WTC11 (cell line): ENCODE results near the gene IGFBP5. TPM values are rescaled to one million over a fixed set of nuclear protein-coding genes. Genes with fewer than 3 reads are reported as not detected.

Experiments used
- ATAC-seq: fragments of 200-7000 bp; cut with Tn5 transposase; 2 replicates; pipeline ENCODE4 v1.10.0; 2021; ENCODE audit warnings: mild to moderate bottlenecking, moderate library complexity
- CTCF ChIA-PET: fragments of 300-600 bp; sonication (Branson Sonifier 250); formaldehyde crosslinking; loops from one replicate; lab custom pipeline; 2021; ENCODE audit warnings: antibody characterized with exemption; lab: Charles Lee
- POLR2A ChIA-PET: fragments of 350-600 bp; sonication (Branson Sonifier 250); formaldehyde crosslinking; loops from one replicate; lab custom pipeline; 2021; ENCODE audit warnings: antibody characterized with exemption; lab: Charles Lee
- DNase-seq: peaks from one replicate; pipeline ENCODE4 v3.0.0; 2021; ENCODE audit warnings: low spot score
- H3K27ac Mint-ChIP-seq: 2 replicates; pipeline ENCODE4 v1.8.0; 2021; ENCODE audit warnings: mixed read lengths
- H3K27me3 Mint-ChIP-seq: 2 replicates; pipeline ENCODE4 v1.8.0; 2021; ENCODE audit warnings: low read depth, mild to moderate bottlenecking, moderate library complexity, mixed read lengths
- H3K36me3 Mint-ChIP-seq: 2 replicates; pipeline ENCODE4 v1.8.0; 2021; ENCODE audit warnings: mixed read lengths
- H3K4me1 Mint-ChIP-seq: 2 replicates; pipeline ENCODE4 v1.8.0; 2022; ENCODE audit warnings: mixed read lengths
- H3K4me3 Mint-ChIP-seq: 2 replicates; pipeline ENCODE4 v1.8.0; 2021; ENCODE audit warnings: mild to moderate bottlenecking, moderate library complexity, mixed read lengths
- H3K9me3 Mint-ChIP-seq: 2 replicates; pipeline ENCODE4 v1.8.0; 2021; ENCODE audit warnings: mixed read lengths
- CREB1 ChIP-seq: sonication (generic); formaldehyde crosslinking; IDR thresholded peaks from 2 replicates; pipeline ENCODE4 v1.8.0; 2023; ENCODE audit warnings: mild to moderate bottlenecking, missing genetic modification reagents
- E2F1 ChIP-seq: sonication (generic); formaldehyde crosslinking; IDR thresholded peaks from 2 replicates; pipeline ENCODE4 v1.8.0; 2022; ENCODE audit warnings: mild to moderate bottlenecking, missing genetic modification reagents
- E2F5 ChIP-seq: sonication (generic); formaldehyde crosslinking; IDR thresholded peaks from 2 replicates; pipeline ENCODE4 v1.8.1; 2022; ENCODE audit warnings: mild to moderate bottlenecking, moderate library complexity, missing genetic modification reagents
- GRHL2 ChIP-seq: fragments of 250-450 bp; sonication (Bioruptor Pico); IDR thresholded peaks from 2 replicates; pipeline ENCODE4 v1.8.0; 2022; ENCODE audit warnings: mild to moderate bottlenecking, moderate library complexity; ENCODE audit not compliant: insufficient replicate concordance, severe bottlenecking
- KAT7 ChIP-seq: sonication (generic); formaldehyde crosslinking; IDR thresholded peaks from 2 replicates; pipeline ENCODE4 v1.8.1; 2023; ENCODE audit warnings: missing genetic modification reagents, mild to moderate bottlenecking, borderline replicate concordance
- MYBL2 ChIP-seq: sonication (generic); formaldehyde crosslinking; IDR thresholded peaks from 2 replicates; pipeline ENCODE4 v1.8.1; 2023; ENCODE audit warnings: mild to moderate bottlenecking, moderate library complexity, missing genetic modification reagents
- NFE2L1 ChIP-seq: sonication (generic); formaldehyde crosslinking; IDR thresholded peaks from 2 replicates; pipeline ENCODE4 v1.8.1; 2023; ENCODE audit warnings: missing genetic modification reagents
- NR1H2 ChIP-seq: sonication (generic); formaldehyde crosslinking; IDR thresholded peaks from 2 replicates; pipeline ENCODE4 v1.9.0; 2021; ENCODE audit warnings: mild to moderate bottlenecking, moderate library complexity, missing genetic modification reagents
- OVOL2 ChIP-seq: fragments of 250-450 bp; sonication (Bioruptor Pico); IDR thresholded peaks from 2 replicates; pipeline ENCODE4 v1.9.0; 2021; ENCODE audit warnings: mild to moderate bottlenecking, borderline replicate concordance
- PRRX2 ChIP-seq: fragments of 250-450 bp; sonication (Bioruptor Pico); IDR thresholded peaks from 2 replicates; pipeline ENCODE4 v1.8.0; 2021; ENCODE audit warnings: mild to moderate bottlenecking
- SMAD3 ChIP-seq: sonication (generic); formaldehyde crosslinking; IDR thresholded peaks from 2 replicates; pipeline ENCODE4 v1.8.0; 2022; ENCODE audit warnings: missing genetic modification reagents, mild to moderate bottlenecking, borderline replicate concordance
- SP1 ChIP-seq: sonication (generic); formaldehyde crosslinking; conservative IDR thresholded peaks from 2 replicates; pipeline ENCODE4 v1.8.1; 2022; ENCODE audit warnings: missing genetic modification reagents
- ZNF138 ChIP-seq: sonication (generic); formaldehyde crosslinking; conservative IDR thresholded peaks from 2 replicates; pipeline ENCODE4 v1.8.1; 2022; ENCODE audit warnings: mild to moderate bottlenecking, moderate library complexity, missing genetic modification reagents
- ZNF219 ChIP-seq: sonication (generic); formaldehyde crosslinking; IDR thresholded peaks from 2 replicates; pipeline ENCODE4 v1.8.0; 2023; ENCODE audit warnings: missing genetic modification reagents, mild to moderate bottlenecking, borderline replicate concordance
- ZNF317 ChIP-seq: sonication (generic); formaldehyde crosslinking; IDR thresholded peaks from 2 replicates; pipeline ENCODE4 v1.8.1; 2023; ENCODE audit warnings: low read depth, mild to moderate bottlenecking, moderate library complexity, missing genetic modification reagents, borderline replicate concordance
- ZNF423 ChIP-seq: fragments of 250-450 bp; sonication (Bioruptor Pico); IDR thresholded peaks from 2 replicates; pipeline ENCODE4 v2.1.2; 2022; ENCODE audit warnings: mild to moderate bottlenecking, moderate library complexity
- ZNF671 ChIP-seq: fragments of 250-450 bp; sonication (Bioruptor Pico); IDR thresholded peaks from 2 replicates; pipeline ENCODE4 v1.8.0; 2021; ENCODE audit warnings: mild to moderate bottlenecking
- total RNA-seq: library from RNA; stranded (reverse); gene quantifications from 3 replicates; pipeline ENCODE4 v1.2.3, GENCODE V29; 2021
- TF ChIP-seq, protein P1 (sequence below): fragments of 200-600 bp; IDR thresholded peaks from 2 replicates; pipeline ENCODE4 v1.8.0; 2022; ENCODE audit warnings: antibody characterized with exemption
- TF ChIP-seq, protein P2 (sequence below): sonication (generic); formaldehyde crosslinking; IDR thresholded peaks from 2 replicates; pipeline ENCODE4 v1.8.0; 2022; ENCODE audit warnings: missing genetic modification reagents
- TF ChIP-seq, protein P3 (sequence below): sonication (generic); formaldehyde crosslinking; IDR thresholded peaks from 2 replicates; pipeline ENCODE4 v1.8.1; 2023; ENCODE audit warnings: mild to moderate bottlenecking, moderate library complexity, missing genetic modification reagents
- TF ChIP-seq, protein P4 (sequence below): fragments of 250-450 bp; sonication (Bioruptor Pico); IDR thresholded peaks from 2 replicates; pipeline ENCODE4 v1.9.0; 2021; ENCODE audit warnings: mild to moderate bottlenecking

IGFBP5 gene
- total RNA-seq, 1 experiment from 2014 or later = 5.3 TPM

- H3K27me3 Mint-ChIP-seq = peaks cover 9% of the 10 kb centered on the region
- DNase-seq (no peak), ATAC-seq (no peak)
- CTCF ChIA-PET = interaction anchor here (1.2 to 1.5 kb wide), 2 partner anchors 31 to 465 kb away, joined by 3 to 4 read pairs; no protein-coding TSS in a partner anchor
- no peaks in the 10 kb centered on the region for H3K36me3 Mint-ChIP-seq
- no peak for TF ChIP-seq PRRX2 (CRISPR knock-in tag)
- TF ChIP-seq KAT7 (CRISPR knock-in tag) = no peak
- no peak for TF ChIP-seq SMAD3 (CRISPR knock-in tag)
- TF ChIP-seq ZNF138 (CRISPR knock-in tag) = no peak
- no peak overlapping the region for H3K27ac Mint-ChIP-seq
- peaks cover 15% of the 10 kb centered on the region for H3K4me1 Mint-ChIP-seq
- POLR2A ChIA-PET = no interaction called here
- no peaks in the 10 kb centered on the region for H3K9me3 Mint-ChIP-seq
- no peak overlapping the region for H3K4me3 Mint-ChIP-seq
Observed at GRCh38 chr2:216700781-216701180, 5.4 kb upstream of the IGFBP5 start.

DNA sequence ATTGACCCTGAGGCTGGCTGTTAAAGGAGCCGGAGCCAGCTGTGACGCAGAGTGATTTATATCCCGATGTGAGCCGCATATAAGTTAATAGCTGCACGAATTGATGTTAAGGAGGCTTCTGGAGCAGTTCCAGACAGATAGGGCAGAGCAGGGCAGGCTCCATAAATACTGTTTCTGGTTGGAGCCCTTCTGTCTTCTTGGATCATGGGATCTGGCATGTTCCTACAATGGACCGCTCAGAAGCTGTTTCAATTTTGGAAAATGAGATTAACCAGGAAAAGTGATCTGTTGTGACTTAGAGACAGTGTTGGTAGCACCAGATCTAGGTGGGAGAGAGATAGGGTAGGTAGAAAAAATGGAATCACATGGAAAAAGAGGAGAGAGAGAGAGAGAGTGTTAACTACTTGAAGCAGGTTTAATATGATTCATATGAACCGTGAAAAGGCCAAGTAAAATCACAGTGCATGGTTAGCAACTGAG lies 4.8 kb upstream of the IGFBP5 start:
- H3K36me3 Mint-ChIP-seq = no peaks in the 10 kb centered on the region
- POLR2A ChIA-PET = no interaction called here

More for the DNA sequence above, 4.8 kb upstream of the IGFBP5 start:
- TF ChIP-seq, protein P1, sequence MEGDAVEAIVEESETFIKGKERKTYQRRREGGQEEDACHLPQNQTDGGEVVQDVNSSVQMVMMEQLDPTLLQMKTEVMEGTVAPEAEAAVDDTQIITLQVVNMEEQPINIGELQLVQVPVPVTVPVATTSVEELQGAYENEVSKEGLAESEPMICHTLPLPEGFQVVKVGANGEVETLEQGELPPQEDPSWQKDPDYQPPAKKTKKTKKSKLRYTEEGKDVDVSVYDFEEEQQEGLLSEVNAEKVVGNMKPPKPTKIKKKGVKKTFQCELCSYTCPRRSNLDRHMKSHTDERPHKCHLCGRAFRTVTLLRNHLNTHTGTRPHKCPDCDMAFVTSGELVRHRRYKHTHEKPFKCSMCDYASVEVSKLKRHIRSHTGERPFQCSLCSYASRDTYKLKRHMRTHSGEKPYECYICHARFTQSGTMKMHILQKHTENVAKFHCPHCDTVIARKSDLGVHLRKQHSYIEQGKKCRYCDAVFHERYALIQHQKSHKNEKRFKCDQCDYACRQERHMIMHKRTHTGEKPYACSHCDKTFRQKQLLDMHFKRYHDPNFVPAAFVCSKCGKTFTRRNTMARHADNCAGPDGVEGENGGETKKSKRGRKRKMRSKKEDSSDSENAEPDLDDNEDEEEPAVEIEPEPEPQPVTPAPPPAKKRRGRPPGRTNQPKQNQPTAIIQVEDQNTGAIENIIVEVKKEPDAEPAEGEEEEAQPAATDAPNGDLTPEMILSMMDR = no peak
- TF ChIP-seq ZNF219 (no peak), ZNF423 (CRISPR knock-in tag) (no peak), CREB1 (CRISPR knock-in tag) (no peak), NR1H2 (CRISPR knock-in tag) (no peak), SP1 (CRISPR knock-in tag) (no peak), KAT7 (CRISPR knock-in tag) (no peak), ZNF317 (CRISPR knock-in tag) (no peak), MYBL2 (CRISPR knock-in tag) (no peak), ZNF671 (no peak), NFE2L1 (CRISPR knock-in tag) (no peak), OVOL2 (CRISPR knock-in tag) (no peak), E2F5 (CRISPR knock-in tag) (no peak), ZNF138 (CRISPR knock-in tag) (no peak), E2F1 (no peak), GRHL2 (CRISPR knock-in tag) (no peak)
- TF ChIP-seq, protein P2, sequence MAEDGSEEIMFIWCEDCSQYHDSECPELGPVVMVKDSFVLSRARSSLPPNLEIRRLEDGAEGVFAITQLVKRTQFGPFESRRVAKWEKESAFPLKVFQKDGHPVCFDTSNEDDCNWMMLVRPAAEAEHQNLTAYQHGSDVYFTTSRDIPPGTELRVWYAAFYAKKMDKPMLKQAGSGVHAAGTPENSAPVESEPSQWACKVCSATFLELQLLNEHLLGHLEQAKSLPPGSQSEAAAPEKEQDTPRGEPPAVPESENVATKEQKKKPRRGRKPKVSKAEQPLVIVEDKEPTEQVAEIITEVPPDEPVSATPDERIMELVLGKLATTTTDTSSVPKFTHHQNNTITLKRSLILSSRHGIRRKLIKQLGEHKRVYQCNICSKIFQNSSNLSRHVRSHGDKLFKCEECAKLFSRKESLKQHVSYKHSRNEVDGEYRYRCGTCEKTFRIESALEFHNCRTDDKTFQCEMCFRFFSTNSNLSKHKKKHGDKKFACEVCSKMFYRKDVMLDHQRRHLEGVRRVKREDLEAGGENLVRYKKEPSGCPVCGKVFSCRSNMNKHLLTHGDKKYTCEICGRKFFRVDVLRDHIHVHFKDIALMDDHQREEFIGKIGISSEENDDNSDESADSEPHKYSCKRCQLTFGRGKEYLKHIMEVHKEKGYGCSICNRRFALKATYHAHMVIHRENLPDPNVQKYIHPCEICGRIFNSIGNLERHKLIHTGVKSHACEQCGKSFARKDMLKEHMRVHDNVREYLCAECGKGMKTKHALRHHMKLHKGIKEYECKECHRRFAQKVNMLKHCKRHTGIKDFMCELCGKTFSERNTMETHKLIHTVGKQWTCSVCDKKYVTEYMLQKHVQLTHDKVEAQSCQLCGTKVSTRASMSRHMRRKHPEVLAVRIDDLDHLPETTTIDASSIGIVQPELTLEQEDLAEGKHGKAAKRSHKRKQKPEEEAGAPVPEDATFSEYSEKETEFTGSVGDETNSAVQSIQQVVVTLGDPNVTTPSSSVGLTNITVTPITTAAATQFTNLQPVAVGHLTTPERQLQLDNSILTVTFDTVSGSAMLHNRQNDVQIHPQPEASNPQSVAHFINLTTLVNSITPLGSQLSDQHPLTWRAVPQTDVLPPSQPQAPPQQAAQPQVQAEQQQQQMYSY (CRISPR knock-in tag) = no peak
- TF ChIP-seq, protein P3, sequence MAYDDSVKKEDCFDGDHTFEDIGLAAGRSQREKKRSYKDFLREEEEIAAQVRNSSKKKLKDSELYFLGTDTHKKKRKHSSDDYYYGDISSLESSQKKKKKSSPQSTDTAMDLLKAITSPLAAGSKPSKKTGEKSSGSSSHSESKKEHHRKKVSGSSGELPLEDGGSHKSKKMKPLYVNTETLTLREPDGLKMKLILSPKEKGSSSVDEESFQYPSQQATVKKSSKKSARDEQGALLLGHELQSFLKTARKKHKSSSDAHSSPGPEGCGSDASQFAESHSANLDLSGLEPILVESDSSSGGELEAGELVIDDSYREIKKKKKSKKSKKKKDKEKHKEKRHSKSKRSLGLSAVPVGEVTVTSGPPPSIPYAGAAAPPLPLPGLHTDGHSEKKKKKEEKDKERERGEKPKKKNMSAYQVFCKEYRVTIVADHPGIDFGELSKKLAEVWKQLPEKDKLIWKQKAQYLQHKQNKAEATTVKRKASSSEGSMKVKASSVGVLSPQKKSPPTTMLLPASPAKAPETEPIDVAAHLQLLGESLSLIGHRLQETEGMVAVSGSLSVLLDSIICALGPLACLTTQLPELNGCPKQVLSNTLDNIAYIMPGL (CRISPR knock-in tag) = no peak
- TF ChIP-seq, protein P4, sequence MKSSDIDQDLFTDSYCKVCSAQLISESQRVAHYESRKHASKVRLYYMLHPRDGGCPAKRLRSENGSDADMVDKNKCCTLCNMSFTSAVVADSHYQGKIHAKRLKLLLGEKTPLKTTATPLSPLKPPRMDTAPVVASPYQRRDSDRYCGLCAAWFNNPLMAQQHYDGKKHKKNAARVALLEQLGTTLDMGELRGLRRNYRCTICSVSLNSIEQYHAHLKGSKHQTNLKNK (CRISPR knock-in tag) = no peak
- peaks cover 18% of the 10 kb centered on the region for H3K4me1 Mint-ChIP-seq
- H3K4me3 Mint-ChIP-seq = no peak overlapping the region
- CTCF ChIA-PET = interaction anchor here (1.2 to 1.5 kb wide), 2 partner anchors 32 to 466 kb away, joined by 3 to 4 read pairs; no protein-coding TSS in a partner anchor
- H3K27ac Mint-ChIP-seq = no peak overlapping the region
- H3K27me3 Mint-ChIP-seq = peaks cover 12% of the 10 kb centered on the region
- H3K9me3 Mint-ChIP-seq = no peaks in the 10 kb centered on the region
- no peak for ATAC-seq
- DNase-seq = no peak
